ENCODE results near the gene ZNF141.

DNA sequence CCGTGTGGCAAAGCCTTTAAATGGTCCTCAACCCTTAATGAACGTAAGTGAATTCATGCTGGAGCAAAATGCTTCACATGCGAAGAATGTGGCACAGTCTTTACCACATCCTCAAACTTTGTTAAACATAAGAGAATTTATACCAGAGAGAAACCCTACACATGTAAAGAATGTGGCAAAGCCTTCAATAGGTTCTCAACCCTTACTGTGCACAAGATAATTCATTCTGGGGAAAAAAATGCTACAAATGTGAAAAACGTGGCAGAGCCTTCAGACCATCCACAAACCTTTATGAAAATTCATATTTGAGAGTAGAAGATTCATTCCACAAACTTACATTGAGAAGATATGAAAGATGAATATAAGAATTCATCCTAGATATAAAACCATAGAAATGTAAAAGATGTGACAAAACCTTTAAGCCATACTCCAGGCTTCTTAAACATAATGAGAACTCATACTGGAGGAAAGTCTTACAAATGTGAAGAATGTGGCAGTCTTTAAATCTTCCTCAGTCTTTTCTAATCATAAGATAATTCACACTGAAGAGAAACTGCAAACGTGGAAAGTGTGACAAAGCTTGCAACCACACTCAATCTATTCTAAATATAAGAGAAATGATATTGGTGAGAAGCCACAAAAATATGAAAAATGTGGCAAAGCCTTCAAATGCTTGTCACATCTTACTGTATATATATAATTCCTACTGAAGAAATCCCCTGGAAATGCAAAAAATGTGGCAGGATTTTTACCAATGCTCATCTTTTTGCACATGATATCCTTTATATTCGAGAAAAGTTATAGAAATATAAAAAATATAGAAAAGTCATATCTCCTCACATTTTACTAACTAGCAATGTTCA, 36.9 kb downstream of the ZNF141 start:
- TF ChIP-seq POLR2A (IDR thresholded peaks at IDR 0.05) (no peak), EP300 (IDR thresholded peaks at IDR 0.05) (no peak), POLR2AphosphoS5 (IDR thresholded peaks at IDR 0.05) (no peak)
- TF ChIP-seq, protein P1, sequence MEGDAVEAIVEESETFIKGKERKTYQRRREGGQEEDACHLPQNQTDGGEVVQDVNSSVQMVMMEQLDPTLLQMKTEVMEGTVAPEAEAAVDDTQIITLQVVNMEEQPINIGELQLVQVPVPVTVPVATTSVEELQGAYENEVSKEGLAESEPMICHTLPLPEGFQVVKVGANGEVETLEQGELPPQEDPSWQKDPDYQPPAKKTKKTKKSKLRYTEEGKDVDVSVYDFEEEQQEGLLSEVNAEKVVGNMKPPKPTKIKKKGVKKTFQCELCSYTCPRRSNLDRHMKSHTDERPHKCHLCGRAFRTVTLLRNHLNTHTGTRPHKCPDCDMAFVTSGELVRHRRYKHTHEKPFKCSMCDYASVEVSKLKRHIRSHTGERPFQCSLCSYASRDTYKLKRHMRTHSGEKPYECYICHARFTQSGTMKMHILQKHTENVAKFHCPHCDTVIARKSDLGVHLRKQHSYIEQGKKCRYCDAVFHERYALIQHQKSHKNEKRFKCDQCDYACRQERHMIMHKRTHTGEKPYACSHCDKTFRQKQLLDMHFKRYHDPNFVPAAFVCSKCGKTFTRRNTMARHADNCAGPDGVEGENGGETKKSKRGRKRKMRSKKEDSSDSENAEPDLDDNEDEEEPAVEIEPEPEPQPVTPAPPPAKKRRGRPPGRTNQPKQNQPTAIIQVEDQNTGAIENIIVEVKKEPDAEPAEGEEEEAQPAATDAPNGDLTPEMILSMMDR (IDR thresholded peaks at IDR 0.05): no peak
